Ascending aorta (tissue), 2 donors: Measurements from ENCODE around the gene MLNR. TPM values are rescaled to one million over a fixed set of nuclear protein-coding genes. Genes with fewer than 3 reads are reported as not detected.

ENCODE experiments used
- DNase-seq, 2 donors: peaks; one replicate each; pipeline ENCODE4 v3.0.0-alpha.2; 2019; ENCODE audit warnings: low spot score in 2 of 2
- H3K27ac ChIP-seq, 2 donors: fragments of 200-600 bp; sonication (generic); one replicate each; pipeline ENCODE4 v1.5.1; 2016 to 2017; ENCODE audit warnings: mild to moderate bottlenecking in 1 of 2
- H3K27me3 ChIP-seq: fragments of 200-600 bp; sonication (generic); one replicate; pipeline ENCODE4 v1.5.1; 2017
- H3K36me3 ChIP-seq, 2 donors: fragments of 200-600 bp; sonication (generic); one replicate each; pipeline ENCODE4 v1.5.1; 2016
- H3K4me1 ChIP-seq, 2 donors: fragments of 200-600 bp; sonication (generic); one replicate each; pipeline ENCODE4 v1.5.1; 2016 to 2017; ENCODE audit warnings: mild to moderate bottlenecking in 1 of 2
- H3K4me3 ChIP-seq, 2 donors: fragments of 200-600 bp; sonication (generic); one replicate each; pipeline ENCODE4 v1.5.1; 2016 to 2017; ENCODE audit warnings: mild to moderate bottlenecking in 1 of 2
- H3K9me3 ChIP-seq, 2 donors: fragments of 200-600 bp; sonication (generic); one replicate each; pipeline ENCODE4 v1.5.1; 2016
- CTCF ChIP-seq, 3 experiments: fragments of 200-600 bp in 2 of 3; fragments of 450-650 bp in 1 of 3; sonication (generic) in 2 of 3; IDR thresholded peaks; one replicate each; pipeline ENCODE4 v1.5.1; 2016 to 2019; ENCODE audit warnings: antibody characterized with exemption in 3 of 3, mild to moderate bottlenecking in 1 of 3, moderate library complexity in 1 of 3
- intact Hi-C: fragments of 100-400 bp; cut with DNase I; formaldehyde crosslinking; loops from one replicate; pipeline ENCODE4 v1.15.1; 2023
- total RNA-seq: library from RNA; depleted of rRNA; stranded (reverse); fragments of >200 nt; gene quantifications from one replicate; pipeline ENCODE4 v1.1.0, GENCODE V29; 2016

Gene MLNR
- total RNA-seq, 1 donor from 2014 or later = not detected

DNA sequence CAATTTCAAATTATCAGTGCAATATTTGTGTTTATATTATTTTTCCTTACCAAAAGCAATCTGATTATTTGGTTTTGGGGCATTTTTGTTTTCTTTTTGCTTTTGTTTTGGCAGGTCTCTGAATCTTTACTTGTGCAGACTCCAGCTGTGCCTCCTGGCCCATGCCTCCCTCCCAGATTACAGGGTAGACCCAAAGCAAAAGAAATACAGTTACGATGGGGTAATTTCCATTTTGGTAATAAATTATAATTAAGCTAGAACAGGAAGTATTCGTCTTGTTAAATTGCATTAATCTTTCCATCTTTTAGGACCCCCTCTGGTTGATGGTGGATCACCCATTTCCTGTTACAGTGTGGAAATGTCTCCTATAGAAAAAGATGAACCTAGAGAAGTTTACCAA is 29.2 kb upstream of the MLNR start:
- no peaks in the 10 kb centered on the region for H3K27me3 ChIP-seq
- H3K4me1 ChIP-seq = no peaks in the 10 kb centered on the region
- no peak for DNase-seq
- TF ChIP-seq CTCF (IDR thresholded peaks at IDR 0.05) = no peak
- intact Hi-C loops = no loop called here
- H3K36me3 ChIP-seq = peaks cover 51 to 79% of the 10 kb centered on the region in 2 donors
- H3K4me3 ChIP-seq = no peak overlapping the region
- H3K27ac ChIP-seq = no peak overlapping the region
- H3K9me3 ChIP-seq = no peaks in the 10 kb centered on the region

DNA sequence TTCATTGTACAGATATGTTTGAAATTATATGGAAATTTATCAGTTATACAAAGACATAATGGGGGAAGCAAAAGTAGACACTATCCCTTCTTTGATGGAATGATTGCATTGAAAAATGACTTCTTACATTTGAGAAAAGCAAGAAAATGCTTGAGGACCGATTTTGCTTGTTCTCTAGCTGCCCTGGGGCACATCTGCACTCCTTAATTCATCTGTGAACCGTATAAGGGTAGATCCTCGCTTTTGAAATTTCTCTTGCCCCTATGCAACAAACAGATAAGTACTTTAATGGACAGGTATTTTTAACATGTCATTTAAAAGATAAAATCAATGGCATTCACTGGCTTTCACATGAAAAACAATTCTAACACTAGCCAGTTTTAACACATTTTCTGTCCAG is 13.5 kb upstream of the MLNR start:
- no peak for DNase-seq
- H3K36me3 ChIP-seq = peaks cover 26 to 53% of the 10 kb centered on the region in 2 donors
- no peak overlapping the region for H3K4me3 ChIP-seq
- intact Hi-C loops = no loop called here
- H3K27me3 ChIP-seq = no peaks in the 10 kb centered on the region
- no peak overlapping the region for H3K27ac ChIP-seq
- H3K9me3 ChIP-seq = no peaks in the 10 kb centered on the region
- no peaks in the 10 kb centered on the region for H3K4me1 ChIP-seq
- TF ChIP-seq CTCF (IDR thresholded peaks at IDR 0.05) = no peak

- Histone ChIP-seq H3K4me3 (no peak overlapping the region), H3K27me3 (no peaks in the 10 kb centered on the region), H3K9me3 (no peaks in the 10 kb centered on the region), H3K36me3 (peaks cover 24 to 35% of the 10 kb centered on the region in 2 donors), H3K4me1 (no peaks in the 10 kb centered on the region), H3K27ac (no peak overlapping the region)
- no peak for DNase-seq
- TF ChIP-seq CTCF (IDR thresholded peaks at IDR 0.05) = no peak
- intact Hi-C loops = no loop called here
Measured at GRCh38 chr13:49208619-49209018, 11.5 kb upstream of the MLNR start.

- peaks cover 23 to 25% of the 10 kb centered on the region in 2 donors for H3K36me3 ChIP-seq
- H3K27ac ChIP-seq = no peak overlapping the region
Measured at GRCh38 chr13:49210114-49210513, 10.0 kb upstream of the MLNR start.

DNA sequence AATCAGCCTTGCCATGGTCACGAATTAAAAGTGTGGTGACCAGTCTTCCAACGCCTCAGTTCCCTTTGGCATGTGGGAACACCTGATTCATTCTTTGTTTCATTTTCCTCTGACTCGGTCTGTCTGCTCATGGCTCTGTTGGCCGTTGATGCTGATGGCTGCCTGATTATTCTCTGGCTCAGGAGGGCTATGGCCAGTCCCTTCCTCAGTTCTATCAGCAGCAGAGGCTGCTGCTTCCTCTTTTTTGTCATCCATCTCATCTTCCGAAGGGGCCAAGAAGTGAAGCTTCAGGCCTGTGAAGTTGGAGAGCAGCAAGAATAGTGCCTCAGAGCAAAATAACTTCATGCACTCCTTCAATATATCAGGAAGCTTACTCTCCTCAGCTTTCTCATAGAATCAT is 9.5 kb upstream of the MLNR start:
- Histone ChIP-seq H3K9me3 (no peaks in the 10 kb centered on the region), H3K36me3 (peaks cover 18 to 20% of the 10 kb centered on the region in 2 donors), H3K27ac (no peak overlapping the region), H3K4me1 (no peaks in the 10 kb centered on the region), H3K27me3 (no peaks in the 10 kb centered on the region), H3K4me3 (no peak overlapping the region)
- intact Hi-C loops = no loop called here
- TF ChIP-seq CTCF (IDR thresholded peaks at IDR 0.05) = no peak
- no peak for DNase-seq

More at GRCh38 chr13:49210114-49210513, 10.0 kb upstream of the MLNR start:
- no peak for DNase-seq
- intact Hi-C loops = no loop called here
- Histone ChIP-seq H3K27me3 (no peaks in the 10 kb centered on the region), H3K9me3 (no peaks in the 10 kb centered on the region), H3K4me3 (no peak overlapping the region), H3K4me1 (no peaks in the 10 kb centered on the region)
- TF ChIP-seq CTCF (IDR thresholded peaks at IDR 0.05) = no peak

DNA sequence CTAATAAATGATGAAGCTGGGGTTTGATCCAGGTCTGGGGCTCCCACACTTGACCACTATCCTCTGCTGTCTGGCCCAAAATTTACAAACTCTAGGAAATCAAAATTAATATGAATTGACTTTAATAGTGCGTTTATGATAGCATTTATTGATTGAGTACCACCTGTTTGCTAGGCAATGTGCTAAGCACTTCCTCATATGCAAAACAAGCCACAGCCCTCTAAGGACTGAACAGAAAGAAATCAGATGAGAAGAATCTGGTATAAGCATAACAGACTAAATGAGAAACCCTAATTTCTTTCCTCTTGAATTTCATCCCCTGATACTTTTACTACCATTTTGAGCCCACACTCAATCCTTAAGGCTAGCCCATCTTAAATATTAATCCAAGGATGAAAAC is 6.6 kb upstream of the MLNR start:
- H3K9me3 ChIP-seq = no peaks in the 10 kb centered on the region
- intact Hi-C loops = no loop called here
- no peak for DNase-seq

More for the DNA sequence above, 6.6 kb upstream of the MLNR start:
- H3K4me1 ChIP-seq = no peaks in the 10 kb centered on the region
- no peaks in the 10 kb centered on the region for H3K36me3 ChIP-seq
- no peaks in the 10 kb centered on the region for H3K27me3 ChIP-seq
- no peak overlapping the region for H3K27ac ChIP-seq
- H3K4me3 ChIP-seq = no peak overlapping the region
- no peak for TF ChIP-seq CTCF (IDR thresholded peaks at IDR 0.05)
